DND-41 (cell line): ENCODE data around the gene DBP.
A peak's percentile ranks its signal among the peaks of the same experiment; 100 is the strongest.

Experiments
- ATAC-seq: fragments of 200-7000 bp; cut with Tn5 transposase; 3 replicates; pipeline ENCODE4 v1.9.1; 2021; ENCODE audit warnings: low read depth; ENCODE audit not compliant: insufficient read depth
- DNase-seq: peaks from one replicate; pipeline ENCODE4 v3.0.0-alpha.2; 2020
- H2AFZ ChIP-seq: 2 replicates; pipeline ENCODE4 v1.6.0; 2012; ENCODE audit warnings: low read depth, low read length
- H3K27ac ChIP-seq: 2 replicates; pipeline ENCODE4 v1.5.1; 2012; ENCODE audit warnings: low read length, inconsistent platforms
- H3K27me3 ChIP-seq: fragments of 200-600 bp; sonication (generic); 2 replicates; pipeline ENCODE4 v1.6.0; 2012; ENCODE audit warnings: low read length, mild to moderate bottlenecking, inconsistent platforms; ENCODE audit not compliant: insufficient read depth, poor library complexity
- H3K36me3 ChIP-seq: 2 replicates; pipeline ENCODE4 v1.5.1; 2012; ENCODE audit warnings: low read length, inconsistent platforms; ENCODE audit not compliant: insufficient read depth
- H3K4me1 ChIP-seq: 2 replicates; pipeline ENCODE4 v1.5.1; 2012; ENCODE audit warnings: mild to moderate bottlenecking, low read length; ENCODE audit not compliant: insufficient read depth
- H3K4me2 ChIP-seq: 2 replicates; pipeline ENCODE4 v1.6.0; 2012; ENCODE audit warnings: mild to moderate bottlenecking, moderate library complexity, low read length, inconsistent platforms; ENCODE audit not compliant: insufficient read depth
- H3K4me3 ChIP-seq, 2 experiments: fragments of 200-600 bp in 1 of 2; shearing (Covaris generic) in 1 of 2; 2 replicates each; pipeline ENCODE4 v1.5.1; 2012 to 2016; ENCODE audit warnings: inconsistent platforms in 2 of 2, low read length in 2 of 2, mild to moderate bottlenecking in 2 of 2, low read depth in 1 of 2, moderate library complexity in 1 of 2
- H3K79me2 ChIP-seq: 2 replicates; pipeline ENCODE4 v1.6.0; 2012; ENCODE audit warnings: low read length, inconsistent platforms; ENCODE audit not compliant: insufficient read depth
- H3K9ac ChIP-seq: 2 replicates; pipeline ENCODE4 v1.6.0; 2012; ENCODE audit warnings: low read depth, mild to moderate bottlenecking, inconsistent platforms, low read length, moderate library complexity
- H3K9me3 ChIP-seq: 2 replicates; pipeline ENCODE4 v1.5.1; 2012; ENCODE audit warnings: low read length, moderate library complexity, mild to moderate bottlenecking, inconsistent platforms; ENCODE audit not compliant: insufficient read depth, severe bottlenecking
- H4K20me1 ChIP-seq: 2 replicates; pipeline ENCODE4 v1.6.0; 2012; ENCODE audit warnings: low read length; ENCODE audit not compliant: insufficient read depth
- EZH2 ChIP-seq: IDR thresholded peaks from 3 replicates; pipeline ENCODE4 v1.6.1; 2012; ENCODE audit warnings: borderline replicate concordance, low read depth, mild to moderate bottlenecking, moderate library complexity, low read length, inconsistent platforms; ENCODE audit not compliant: severe bottlenecking
- TF ChIP-seq, protein P1 (sequence below): IDR thresholded peaks from 2 replicates; pipeline ENCODE4 v1.5.1; 2012; ENCODE audit warnings: borderline replicate concordance, low read length, moderate library complexity, mild to moderate bottlenecking; ENCODE audit not compliant: poor library complexity, severe bottlenecking; ENCODE audit errors: extremely low read depth

Gene DBP

DNA sequence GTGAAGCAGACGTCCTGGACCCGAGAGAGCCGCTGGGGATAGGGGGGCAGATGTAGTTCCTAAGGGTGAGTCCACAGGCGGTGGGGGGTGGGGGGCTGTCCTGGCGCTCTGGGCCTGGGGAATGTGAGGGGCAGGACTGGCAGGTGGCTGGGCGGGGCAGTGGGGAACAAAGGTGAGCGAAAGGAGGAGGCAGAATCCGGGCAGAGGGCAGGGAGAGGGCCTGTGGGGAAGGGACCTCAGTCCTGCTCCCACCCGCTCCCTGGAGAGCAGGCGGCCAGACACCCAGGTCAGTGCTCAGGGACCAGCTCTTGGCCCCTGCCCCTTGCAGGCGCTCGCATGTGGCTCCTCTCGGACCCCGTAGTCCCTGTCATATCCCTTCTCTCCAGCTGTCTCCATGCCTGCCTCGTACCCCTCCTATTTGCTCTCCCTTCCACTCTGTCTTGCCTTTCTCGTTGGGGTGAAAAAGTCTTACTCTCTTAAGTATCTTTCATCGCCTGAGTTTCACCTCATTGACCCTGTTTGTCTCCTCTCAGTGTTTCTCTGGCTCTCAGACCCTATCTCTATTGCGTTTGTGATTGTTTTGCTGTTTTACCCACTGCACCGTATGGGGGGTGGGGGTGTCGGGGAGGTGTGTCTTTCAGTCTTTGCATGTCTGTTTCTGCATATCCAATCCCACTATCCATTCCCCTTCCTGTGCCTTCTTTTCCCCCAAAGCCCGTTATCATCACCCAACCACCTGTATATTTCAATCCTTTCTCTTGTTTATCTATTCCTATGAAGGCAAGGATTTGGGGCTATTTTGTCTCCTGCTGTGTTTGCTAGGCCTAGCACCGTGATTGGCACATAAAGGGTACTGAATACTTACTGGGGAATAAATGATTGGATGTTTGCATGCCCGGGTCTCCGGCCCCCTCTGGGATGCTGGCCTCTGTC, 12.1 kb downstream of the DBP start:
- Histone ChIP-seq H3K4me3 (peak overlapping the region; percentile 32 to 77; a peak in 3 of 4 replicates), H3K27me3 (no peaks in the 10 kb centered on the region), H3K9ac (peak overlapping the region; percentile 80), H3K79me2 (peaks cover 42% of the 10 kb centered on the region), H3K4me2 (peak overlapping the region; percentile 88), H3K9me3 (no peaks in the 10 kb centered on the region), H3K4me1 (peaks cover 47% of the 10 kb centered on the region), H2AFZ (no peak overlapping the region), H4K20me1 (peaks cover 11% of the 10 kb centered on the region), H3K27ac (peak overlapping the region; percentile 85), H3K36me3 (peaks cover 52% of the 10 kb centered on the region)
- no peak for ATAC-seq
- DNase-seq, result peak; percentile 7
- no peak for TF ChIP-seq EZH2
- TF ChIP-seq, protein P1, sequence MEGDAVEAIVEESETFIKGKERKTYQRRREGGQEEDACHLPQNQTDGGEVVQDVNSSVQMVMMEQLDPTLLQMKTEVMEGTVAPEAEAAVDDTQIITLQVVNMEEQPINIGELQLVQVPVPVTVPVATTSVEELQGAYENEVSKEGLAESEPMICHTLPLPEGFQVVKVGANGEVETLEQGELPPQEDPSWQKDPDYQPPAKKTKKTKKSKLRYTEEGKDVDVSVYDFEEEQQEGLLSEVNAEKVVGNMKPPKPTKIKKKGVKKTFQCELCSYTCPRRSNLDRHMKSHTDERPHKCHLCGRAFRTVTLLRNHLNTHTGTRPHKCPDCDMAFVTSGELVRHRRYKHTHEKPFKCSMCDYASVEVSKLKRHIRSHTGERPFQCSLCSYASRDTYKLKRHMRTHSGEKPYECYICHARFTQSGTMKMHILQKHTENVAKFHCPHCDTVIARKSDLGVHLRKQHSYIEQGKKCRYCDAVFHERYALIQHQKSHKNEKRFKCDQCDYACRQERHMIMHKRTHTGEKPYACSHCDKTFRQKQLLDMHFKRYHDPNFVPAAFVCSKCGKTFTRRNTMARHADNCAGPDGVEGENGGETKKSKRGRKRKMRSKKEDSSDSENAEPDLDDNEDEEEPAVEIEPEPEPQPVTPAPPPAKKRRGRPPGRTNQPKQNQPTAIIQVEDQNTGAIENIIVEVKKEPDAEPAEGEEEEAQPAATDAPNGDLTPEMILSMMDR, result no peak

DNA sequence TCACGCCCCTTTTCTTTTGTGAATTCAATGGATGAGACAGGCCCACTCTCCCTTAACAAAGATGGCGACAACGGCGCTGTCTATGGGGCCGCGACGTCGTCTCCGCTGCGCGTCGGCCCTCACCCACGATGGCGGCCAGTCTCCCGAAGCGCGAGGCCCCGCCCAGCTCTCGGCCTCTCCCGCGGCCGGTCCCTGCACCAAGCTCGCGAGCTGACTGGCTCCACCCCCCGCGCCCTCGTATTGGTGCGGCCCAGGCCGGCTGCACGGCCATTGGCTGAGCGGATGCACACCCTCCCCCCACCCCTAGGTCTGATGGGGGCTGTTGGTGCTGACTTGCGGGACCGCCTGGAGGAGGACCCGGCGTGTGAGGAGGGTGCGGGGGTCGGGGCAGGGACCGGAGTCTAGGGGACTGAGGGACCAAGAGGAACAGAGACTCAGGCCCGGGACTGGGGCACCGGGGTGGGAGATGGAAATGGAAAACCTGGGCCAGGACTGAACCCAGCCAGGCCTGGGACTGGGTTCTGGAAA, 13.0 kb downstream of the DBP start:
- Histone ChIP-seq H3K79me2 (peaks cover 49% of the 10 kb centered on the region), H3K36me3 (peaks cover 43% of the 10 kb centered on the region), H3K9me3 (no peaks in the 10 kb centered on the region), H3K4me3 (peak overlapping the region; percentile 36 to 77; a peak in 3 of 4 replicates), H4K20me1 (peaks cover 7% of the 10 kb centered on the region), H3K4me2 (peak overlapping the region; percentile 88), H3K4me1 (peaks cover 53% of the 10 kb centered on the region), H3K27me3 (no peaks in the 10 kb centered on the region), H3K9ac (peak overlapping the region; percentile 80), H3K27ac (peak overlapping the region; percentile 89), H2AFZ (peak overlapping the region; percentile 88)
- TF ChIP-seq, protein P1, result no peak
- TF ChIP-seq EZH2, result no peak
- DNase-seq (peak; percentile 99), ATAC-seq (peak; percentile 85)

DNA sequence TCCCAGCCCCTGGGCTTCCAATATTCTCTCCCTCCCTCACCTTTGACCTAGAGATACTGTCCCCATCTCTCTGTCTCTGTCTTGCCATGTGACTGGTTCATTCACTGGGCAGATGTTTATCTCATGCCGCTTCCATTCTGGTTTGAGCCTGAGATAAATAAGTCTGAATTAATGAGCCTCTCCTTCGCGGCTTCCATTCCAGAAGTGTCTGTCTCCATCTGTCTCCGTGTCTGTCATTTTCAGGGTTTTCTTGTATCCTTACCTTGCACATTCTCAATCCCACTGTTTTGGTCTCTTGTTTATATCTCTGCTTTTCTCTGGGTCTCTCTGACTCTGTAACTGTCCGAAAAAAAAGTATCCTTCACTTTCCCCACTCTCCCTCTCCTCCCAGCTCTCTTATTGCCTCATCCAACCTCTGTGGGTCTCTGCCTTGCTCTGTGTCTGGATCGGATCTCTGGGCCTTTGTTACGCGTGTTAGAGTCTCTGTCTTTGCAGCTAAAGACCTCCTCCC, 13.6 kb downstream of the DBP start:
- peak overlapping the region; percentile 88 for H2AFZ ChIP-seq
- peak overlapping the region; percentile 80 for H3K9ac ChIP-seq
- no peaks in the 10 kb centered on the region for H3K9me3 ChIP-seq
- H3K27me3 ChIP-seq, result no peaks in the 10 kb centered on the region
- DNase-seq, result peak; percentile 11
- TF ChIP-seq, protein P1, result no peak
- no peak for TF ChIP-seq EZH2
- peak overlapping the region; percentile 89 for H3K27ac ChIP-seq
- peaks cover 53% of the 10 kb centered on the region for H3K79me2 ChIP-seq
- no peak for ATAC-seq
- peaks cover 53% of the 10 kb centered on the region for H3K4me1 ChIP-seq
- peak overlapping the region; percentile 36 to 77; a peak in 3 of 4 replicates for H3K4me3 ChIP-seq
- peaks cover 7% of the 10 kb centered on the region for H4K20me1 ChIP-seq
- peaks cover 42% of the 10 kb centered on the region for H3K36me3 ChIP-seq
- peak overlapping the region; percentile 88 for H3K4me2 ChIP-seq
